SKM-1 (cell line): ENCODE results near the gene HOXA7.

ENCODE experiments used
- DNase-seq: peaks from one replicate; lab custom pipeline; 2025; ENCODE audit not compliant: unreplicated experiment; lab: John Stamatoyannopoulos, UW

The HOXA7 gene

GRCh38 chr7:27193335-27194001, 37.0 kb upstream of the HOXA7 start:
- no peak for DNase-seq

- DNase-seq, result no peak
Observed at GRCh38 chr7:27192546-27193334, 36.3 kb upstream of the HOXA7 start.

- DNase-seq, result no peak
Observed at GRCh38 chr7:27191833-27192545, 35.5 kb upstream of the HOXA7 start.

DNA sequence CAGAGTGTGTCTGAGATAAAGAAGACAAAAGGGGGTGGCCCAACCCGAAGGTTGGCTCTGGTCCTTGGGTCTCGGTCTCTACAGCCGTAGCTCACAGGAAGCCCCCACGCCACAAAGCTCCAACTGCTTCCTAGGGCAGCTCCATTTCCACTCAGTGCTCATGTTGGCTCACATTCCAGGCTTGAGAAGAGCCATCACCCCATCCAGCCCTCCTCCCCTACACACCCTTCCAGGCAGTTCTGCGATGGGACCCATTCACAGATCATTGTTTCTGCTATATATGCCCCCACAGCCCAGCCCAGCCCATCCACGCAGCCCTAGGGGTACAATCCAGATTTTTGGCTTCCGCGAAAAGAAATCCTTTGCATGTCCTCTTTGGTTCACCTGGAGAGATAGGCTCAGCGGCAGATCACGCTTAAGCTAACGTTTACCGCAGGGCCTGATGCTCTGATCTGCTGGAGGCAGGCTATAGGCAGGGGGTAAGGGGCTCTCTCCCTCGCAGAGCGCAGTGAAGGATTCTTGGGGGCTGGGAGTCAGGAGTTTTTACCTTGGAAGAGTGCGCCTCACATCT, 34.8 kb upstream of the HOXA7 start:
- DNase-seq, result no peak

DNA sequence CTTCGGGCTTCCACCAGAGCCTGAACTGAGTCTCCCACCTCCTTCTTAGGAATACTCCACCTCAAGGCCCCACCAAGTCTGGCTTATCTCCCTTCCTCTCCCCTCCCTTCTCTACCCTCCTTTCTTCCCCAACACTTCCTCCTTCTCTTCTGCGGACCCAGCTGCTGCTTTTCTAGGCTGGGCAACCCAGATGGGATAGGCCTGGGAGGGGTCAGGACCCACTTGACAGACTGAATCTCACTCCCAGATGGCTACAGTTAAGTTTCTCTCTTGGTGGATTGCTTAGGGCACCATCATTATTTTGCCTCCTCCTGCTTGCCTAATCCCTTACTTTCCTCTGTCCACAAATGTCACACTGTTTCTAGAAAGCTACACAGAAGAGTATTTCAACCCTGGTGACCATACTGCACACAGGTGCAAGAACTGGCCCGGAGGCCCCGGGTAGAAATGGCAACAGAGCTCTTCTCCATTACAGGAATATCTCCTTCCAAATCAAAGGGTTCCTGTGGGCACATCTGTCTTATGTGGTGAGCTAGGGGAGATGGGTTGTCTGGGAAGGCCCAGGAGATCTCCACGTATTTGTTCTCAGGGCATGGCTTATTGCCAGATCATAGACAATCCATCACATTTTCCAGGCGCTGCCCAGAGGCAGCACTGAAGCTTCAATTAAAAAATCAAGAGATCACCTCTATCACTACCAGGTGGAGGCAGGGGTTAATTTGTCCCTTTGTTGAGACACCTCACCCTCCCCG, 33.7 kb upstream of the HOXA7 start:
- DNase-seq, result no peak

DNA sequence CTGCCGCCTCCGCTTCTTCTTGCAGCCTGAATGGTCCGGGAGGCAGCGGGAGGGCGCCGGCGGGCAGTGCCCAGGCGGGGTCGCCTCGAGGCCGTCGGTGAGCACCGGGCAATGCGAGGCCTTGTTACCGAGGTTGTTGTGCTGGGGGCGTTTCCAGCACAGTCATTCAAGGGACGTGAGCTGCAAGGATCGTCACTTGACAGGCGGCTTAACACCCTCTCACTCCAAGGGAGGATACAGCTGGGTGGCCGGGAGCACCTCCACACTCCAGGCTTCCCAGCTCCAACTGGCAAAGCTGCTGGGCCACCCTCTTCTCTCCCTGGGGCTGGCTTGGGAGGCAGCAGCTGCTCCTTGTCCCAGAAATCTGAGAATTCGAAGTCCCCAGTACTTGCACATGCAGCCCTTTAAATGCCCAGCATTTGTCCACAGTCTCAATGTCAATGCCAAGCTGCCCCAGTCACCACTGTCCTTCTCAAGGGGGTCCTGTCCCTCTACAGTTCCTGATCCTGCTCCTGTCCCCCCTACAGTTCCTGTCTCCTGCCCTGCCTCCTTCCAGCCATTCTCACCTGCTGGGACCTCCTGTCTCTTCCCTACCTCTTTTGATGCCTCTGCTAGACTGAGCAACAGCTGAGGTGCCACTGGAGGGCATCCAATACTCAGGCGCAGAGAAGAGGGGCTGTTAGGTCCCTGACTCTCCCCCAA, 33.0 kb upstream of the HOXA7 start:
- no peak for DNase-seq

- no peak for DNase-seq
Observed at GRCh38 chr7:27188386-27189294, 32.2 kb upstream of the HOXA7 start.

GRCh38 chr7:27187475-27188385, 31.3 kb upstream of the HOXA7 start:
- no peak for DNase-seq

GRCh38 chr7:27186668-27187474, 30.4 kb upstream of the HOXA7 start:
- no peak for DNase-seq

DNA sequence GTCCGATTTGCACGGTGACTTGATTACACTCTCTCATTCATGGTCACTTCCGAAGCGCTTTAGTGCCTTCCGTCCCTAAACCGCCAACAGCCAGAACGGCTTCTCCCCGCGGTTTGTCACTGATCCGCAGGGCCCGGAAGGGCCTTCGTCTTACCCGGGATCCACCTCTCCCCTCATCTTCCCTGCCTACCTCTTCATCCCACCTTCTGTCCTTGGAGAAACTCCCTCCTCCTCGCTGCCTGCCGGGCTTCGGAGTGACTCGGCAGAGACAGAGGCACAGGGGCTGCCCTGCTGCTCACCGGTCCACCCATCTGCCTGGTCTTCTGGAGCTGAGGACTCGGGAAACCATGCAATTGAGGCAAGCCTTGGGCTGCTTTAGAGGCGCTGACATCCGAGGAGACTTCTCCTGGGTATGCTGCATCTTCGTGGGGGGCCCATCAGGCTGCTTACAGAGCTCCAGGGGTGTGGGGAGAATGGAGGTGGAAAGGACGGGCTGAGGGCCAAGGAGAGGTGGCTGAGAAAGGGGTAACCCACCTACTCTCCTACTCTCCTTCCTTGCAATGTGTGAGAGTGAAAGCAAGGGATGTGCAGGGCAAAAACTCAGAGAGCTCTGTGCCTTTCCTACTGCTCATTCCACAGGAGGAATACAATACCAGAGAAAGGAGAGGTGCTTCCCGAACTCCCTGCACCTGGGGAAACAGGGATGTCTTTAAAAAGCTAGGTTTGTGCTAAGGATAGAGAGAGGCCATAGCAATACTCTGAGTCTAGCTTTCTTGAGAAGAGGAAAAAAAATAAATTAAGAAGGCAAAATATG, 29.6 kb upstream of the HOXA7 start:
- no peak for DNase-seq

- no peak for DNase-seq
Observed at GRCh38 chr7:27185013-27185853, 28.8 kb upstream of the HOXA7 start, which contains the start of gene HOXA11. Gene HOXA11 (minus strand): TSS chr7:27185232. CDS start chr7:27185144, 88 bp downstream.

- no peak for DNase-seq
Observed at GRCh38 chr7:27184337-27185012, 28.0 kb upstream of the HOXA7 start.

DNA sequence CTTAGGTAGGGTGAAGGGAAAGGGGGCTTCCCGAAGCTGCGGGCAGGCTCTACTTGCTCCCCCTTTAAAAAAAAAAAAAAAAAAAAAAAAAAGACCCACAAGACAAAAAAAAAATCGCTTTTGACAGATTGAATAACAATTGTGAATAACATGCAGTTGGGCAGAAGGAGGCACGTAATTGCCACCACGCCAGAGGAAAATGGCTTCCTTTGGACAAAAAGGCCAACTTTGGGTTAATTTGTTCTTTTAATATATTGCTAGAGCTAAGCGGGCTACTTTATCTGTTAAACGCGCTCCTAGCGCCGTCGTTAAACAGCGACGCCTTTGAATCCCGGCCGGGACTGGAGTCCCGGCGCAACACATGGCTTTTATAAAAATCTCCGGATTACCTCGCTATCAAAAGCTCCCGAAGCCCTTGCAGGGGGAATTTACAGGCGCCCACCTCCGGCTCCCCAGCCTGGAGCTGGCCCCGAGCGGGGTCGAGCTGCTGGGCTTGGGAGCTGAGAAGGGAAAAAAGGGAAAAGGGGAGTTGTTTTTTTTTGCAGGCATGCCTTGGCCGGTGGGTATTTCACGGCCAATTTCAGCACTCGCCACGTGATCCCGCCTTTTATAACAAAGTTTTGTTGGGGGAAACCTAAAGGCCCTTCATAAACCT, 27.3 kb upstream of the HOXA7 start:
- no peak for DNase-seq

- no peak for DNase-seq
Observed at GRCh38 chr7:27182861-27183681, 26.6 kb upstream of the HOXA7 start.
